Ureter (tissue), 1 donor: ENCODE measurements around the gene PNPLA5. TPM values are rescaled to one million over a fixed set of nuclear protein-coding genes. Genes with fewer than 3 reads are reported as not detected.

Experiments used
- DNase-seq: peaks from one replicate; pipeline ENCODE4 v3.0.0-alpha.2; 2020; ENCODE audit warnings: low spot score
- total RNA-seq: library from RNA; stranded (reverse); gene quantifications from one replicate; pipeline ENCODE4 v1.2.4, GENCODE V29; 2023
- donor health status: DM: yes; HTN: yes; CAD: no.

The PNPLA5 gene
- total RNA-seq, 1 donor from 2014 or later, result not detected

- DNase-seq, result no peak
Measured at GRCh38 chr22:43838571-43839307, 53.1 kb downstream of the PNPLA5 start.

DNA sequence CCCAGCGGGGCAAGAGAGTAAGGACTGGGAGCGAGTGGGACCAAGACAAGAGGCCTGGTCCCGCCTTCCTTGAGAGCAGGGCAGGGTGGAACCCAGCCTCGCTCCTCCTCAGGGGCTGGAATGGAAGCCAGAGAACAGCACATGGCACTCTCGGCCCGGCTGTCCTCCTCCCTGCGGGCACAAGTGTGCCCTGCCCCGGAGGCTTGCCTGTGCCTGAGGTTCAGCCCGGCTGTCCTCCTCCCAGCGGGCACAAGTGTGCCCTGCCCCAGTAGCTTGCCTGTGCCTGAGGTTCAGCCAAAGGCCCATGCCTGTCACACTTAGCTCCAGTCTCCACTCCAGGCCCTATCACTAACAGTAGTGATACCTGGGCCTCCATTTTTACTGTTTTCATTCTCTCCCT is 53.7 kb downstream of the PNPLA5 start:
- DNase-seq, result no peak

- DNase-seq, result no peak
Measured at GRCh38 chr22:43837666-43838065, 54.1 kb downstream of the PNPLA5 start.

- no peak for DNase-seq
Measured at GRCh38 chr22:43835736-43836135, 56.1 kb downstream of the PNPLA5 start.

GRCh38 chr22:43835166-43835565 is 56.6 kb downstream of the PNPLA5 start:
- no peak for DNase-seq

DNA sequence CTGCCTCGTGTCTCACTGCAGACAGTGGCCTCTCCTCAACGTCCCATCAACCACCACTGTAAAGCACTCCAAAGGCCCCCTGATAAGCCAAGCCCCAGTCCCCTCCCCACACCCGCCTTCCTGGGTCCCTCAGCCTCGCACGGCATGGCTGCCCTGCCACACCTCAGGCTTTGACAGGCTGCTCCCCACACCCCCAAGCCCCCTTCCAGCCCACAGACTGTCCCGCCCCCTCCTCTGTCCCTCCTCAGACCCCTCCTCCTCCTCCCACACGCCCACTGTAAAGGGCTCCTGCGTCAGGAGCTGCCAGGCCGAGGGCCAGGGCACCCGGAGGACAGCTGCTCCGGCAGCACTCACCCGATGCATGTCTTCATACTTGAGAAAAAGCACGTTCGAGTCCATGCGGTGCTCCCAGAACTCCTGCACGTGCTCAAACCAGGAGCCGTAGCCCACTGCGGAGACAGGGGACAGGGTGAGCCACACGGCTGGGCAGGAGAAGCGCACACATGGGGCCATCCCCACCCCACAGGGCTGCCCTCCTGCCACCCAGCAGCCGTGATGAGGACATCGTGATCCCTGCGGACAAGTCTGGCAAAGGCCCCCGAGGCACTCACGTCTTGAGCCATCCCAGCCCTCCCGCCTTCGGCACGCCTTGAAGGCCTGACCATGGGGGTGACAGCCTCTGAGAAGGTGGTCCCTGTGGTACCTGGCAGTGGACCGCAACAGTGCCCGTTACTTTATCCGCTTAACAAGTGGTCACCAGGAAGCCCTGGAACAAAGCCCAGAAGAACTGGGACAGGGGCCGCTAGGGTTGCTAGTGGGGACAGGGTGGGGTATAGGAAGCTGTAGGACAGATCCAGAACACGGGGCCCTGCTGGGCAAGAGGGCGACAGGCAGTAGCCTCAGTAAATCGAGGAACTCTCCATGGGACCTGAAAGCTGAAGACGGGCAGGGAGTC is 58.2 kb downstream of the PNPLA5 start:
- DNase-seq, result no peak

DNA sequence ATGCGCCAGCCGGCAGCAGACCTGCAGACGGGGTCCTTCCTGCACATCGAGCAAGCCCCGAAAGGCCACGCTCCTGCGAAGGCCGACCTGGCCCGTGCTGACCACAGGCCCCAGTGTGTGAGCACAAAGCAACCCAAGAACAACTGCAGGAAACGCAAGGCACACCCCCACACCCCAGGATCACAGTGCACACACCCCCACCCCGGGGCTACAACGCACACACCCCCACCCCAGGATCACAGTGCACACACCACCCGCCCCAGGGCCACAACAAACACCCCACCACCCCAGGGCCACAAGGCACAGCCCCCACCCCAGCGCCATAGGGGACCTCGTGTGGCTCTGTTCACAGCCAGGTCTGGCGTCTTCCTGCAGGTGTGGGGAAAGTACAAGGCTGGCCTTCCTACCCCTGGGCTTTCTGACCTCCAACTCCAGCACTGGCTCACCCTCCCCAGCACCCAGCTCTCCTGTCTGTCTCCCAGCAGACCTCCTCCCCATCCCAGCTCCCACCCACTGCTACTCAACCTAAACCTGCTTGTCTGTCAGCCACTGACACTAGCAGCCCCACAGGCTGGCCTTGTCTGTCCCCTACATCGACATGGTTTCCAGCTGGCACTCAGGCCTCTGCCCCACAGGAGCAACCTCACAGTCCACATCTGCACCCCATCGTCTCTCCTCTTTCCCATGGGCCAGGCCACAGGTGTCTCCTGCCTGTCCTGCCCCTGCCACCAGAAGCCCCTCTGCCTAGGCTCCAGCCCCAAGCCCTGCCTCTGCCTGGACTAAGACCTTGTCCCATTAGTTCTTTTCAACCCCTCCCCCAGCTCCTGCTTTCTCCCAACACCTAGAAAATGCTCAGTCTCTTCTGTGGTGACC is 59.2 kb downstream of the PNPLA5 start:
- DNase-seq, result no peak

DNA sequence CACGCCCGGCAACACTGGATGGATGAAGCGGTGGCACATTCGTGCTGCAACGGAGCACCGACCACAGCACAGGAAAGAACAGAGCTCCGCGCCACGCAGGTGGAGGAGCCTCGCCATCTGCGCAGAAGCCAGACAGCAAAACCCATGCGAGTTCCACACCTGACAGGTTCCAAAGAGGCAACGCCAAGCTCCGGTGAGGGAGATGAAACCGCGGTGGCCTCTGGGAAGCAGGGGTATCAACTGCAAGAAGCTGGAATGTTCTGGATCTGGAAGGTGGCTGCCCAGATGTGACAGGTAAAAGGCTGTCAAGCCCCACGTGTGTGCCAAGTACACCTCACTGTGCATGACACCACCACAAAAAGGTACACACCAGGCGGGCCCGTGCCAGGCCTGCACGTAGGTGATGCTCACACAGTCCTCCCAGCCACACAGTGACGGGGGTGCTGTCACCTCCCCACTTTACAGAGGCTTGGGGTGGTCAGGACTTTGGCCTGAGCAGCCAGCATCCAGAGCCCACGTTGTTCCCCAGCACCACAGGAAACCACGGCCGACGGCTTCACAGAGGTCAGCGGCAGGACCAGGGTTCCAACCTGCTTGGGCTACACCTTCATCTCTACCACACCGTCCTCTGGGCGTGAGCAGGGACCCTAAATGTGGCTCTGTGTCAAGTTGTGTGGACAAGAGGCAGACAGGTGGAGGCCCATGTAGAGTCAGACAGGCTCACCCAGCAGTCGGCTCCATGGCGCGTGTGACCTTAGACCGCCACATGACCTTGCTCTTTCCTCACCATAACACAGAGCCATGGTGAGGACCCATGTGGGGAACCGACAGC is 60.0 kb downstream of the PNPLA5 start:
- no peak for DNase-seq

- no peak for DNase-seq
Measured at GRCh38 chr22:43830931-43831560, 60.8 kb downstream of the PNPLA5 start.

- DNase-seq, result no peak
Measured at GRCh38 chr22:43829904-43830851, 61.6 kb downstream of the PNPLA5 start.

Other genes starting within 250 kb of the PNPLA5 start
- 8.8 TPM for gene EFCAB6, start 79.7 kb downstream of the PNPLA5 start, total RNA-seq
- 1.8 TPM for gene SULT4A1, start 29.5 kb downstream of the PNPLA5 start, total RNA-seq
- 0.75 TPM for gene PNPLA3, start 31.8 kb upstream of the PNPLA5 start, total RNA-seq
- 38.7 TPM for gene SAMM50, start 63.4 kb upstream of the PNPLA5 start, total RNA-seq
- gene PARVB, start 132.3 kb upstream of the PNPLA5 start, total RNA-seq, result 24.4 TPM